Gastrocnemius medialis (tissue), 4 donors: ENCODE data around the gene KRTAP4-4.

ENCODE experiments used
- CTCF ChIP-seq, 5 experiments: fragments of 450-650 bp in 3 of 5; fragments of 200-600 bp in 2 of 5; sonication (generic) in 2 of 5; IDR thresholded peaks in 4 of 5; conservative IDR thresholded peaks in 1 of 5; 1 replicate in 4 of 5; 2 replicates in 1 of 5; pipeline ENCODE4 v1.5.1; 2016 to 2019; ENCODE audit warnings: antibody characterized with exemption in 5 of 5, mild to moderate bottlenecking in 3 of 5, moderate library complexity in 3 of 5
- POLR2A ChIP-seq, 2 donors: fragments of 450-650 bp; IDR thresholded peaks; one replicate each; pipeline ENCODE4 v1.6.1; 2017; ENCODE audit warnings: antibody characterized with exemption in 2 of 2, mild to moderate bottlenecking in 2 of 2, moderate library complexity in 2 of 2

- TF ChIP-seq CTCF (IDR thresholded peaks at IDR 0.05 in 4 of 5, conservative IDR thresholded peaks at IDR 0.05 in 1 of 5): no peak
- TF ChIP-seq POLR2A (IDR thresholded peaks at IDR 0.05): no peak
Measured at GRCh38 chr17:41149652-41149985, 10.9 kb downstream of the KRTAP4-4 start, which contains the start of gene KRTAP4-5.
